ENCODE data around the gene ADAMTS12.

ADAMTS12 gene

GRCh38 chr5:33637011-33637410 is 254.8 kb downstream of the ADAMTS12 start:
- DNase-seq: no peak

- no peak for DNase-seq
Observed at GRCh38 chr5:33635582-33635981, 256.2 kb downstream of the ADAMTS12 start.

GRCh38 chr5:33633699-33634098 is 258.1 kb downstream of the ADAMTS12 start:
- DNase-seq: no peak

- peak; percentile 64 for DNase-seq
Observed at GRCh38 chr5:33631786-33632185, 260.0 kb downstream of the ADAMTS12 start.

GRCh38 chr5:33631139-33631538 is 260.7 kb downstream of the ADAMTS12 start:
- no peak for DNase-seq

GRCh38 chr5:33629999-33630398 is 261.8 kb downstream of the ADAMTS12 start:
- DNase-seq: no peak

- DNase-seq: no peak
Observed at GRCh38 chr5:33628796-33629195, 263.0 kb downstream of the ADAMTS12 start.

- no peak for DNase-seq
Observed at GRCh38 chr5:33621514-33621913, 270.3 kb downstream of the ADAMTS12 start.

- DNase-seq: no peak
Observed at GRCh38 chr5:33614039-33614438, 277.8 kb downstream of the ADAMTS12 start.

GRCh38 chr5:33612386-33612785 is 279.4 kb downstream of the ADAMTS12 start:
- no peak for DNase-seq

- no peak for DNase-seq
Observed at GRCh38 chr5:33611877-33612276, 279.9 kb downstream of the ADAMTS12 start.

GRCh38 chr5:33608344-33609041 is 283.3 kb downstream of the ADAMTS12 start:
- no peak for DNase-seq

GRCh38 chr5:33604503-33604902 is 287.3 kb downstream of the ADAMTS12 start:
- no peak for DNase-seq

GRCh38 chr5:33601881-33602280 is 289.9 kb downstream of the ADAMTS12 start:
- DNase-seq: peak; percentile 31

- no peak for DNase-seq
Observed at GRCh38 chr5:33595303-33595702, 296.5 kb downstream of the ADAMTS12 start.

GRCh38 chr5:33594006-33594405 is 297.8 kb downstream of the ADAMTS12 start:
- DNase-seq: no peak

GRCh38 chr5:33592245-33592644 is 299.5 kb downstream of the ADAMTS12 start:
- DNase-seq: no peak

GRCh38 chr5:33588654-33589372 is 303.0 kb downstream of the ADAMTS12 start:
- no peak for DNase-seq

GRCh38 chr5:33583332-33583731 is 308.5 kb downstream of the ADAMTS12 start:
- no peak for DNase-seq

- no peak for DNase-seq
Observed at GRCh38 chr5:33582417-33582816, 309.4 kb downstream of the ADAMTS12 start.

- DNase-seq: no peak
Observed at GRCh38 chr5:33579789-33580188, 312.0 kb downstream of the ADAMTS12 start.

GRCh38 chr5:33579152-33579551 is 312.6 kb downstream of the ADAMTS12 start:
- DNase-seq: no peak

GRCh38 chr5:33576726-33577590 is 314.8 kb downstream of the ADAMTS12 start:
- no peak for DNase-seq

GRCh38 chr5:33565324-33565723 is 326.5 kb downstream of the ADAMTS12 start:
- DNase-seq: no peak

Data from kidney glomerular epithelial cell (primary cell).